GM18517 (cell line): Measurements from ENCODE around the gene DTD1.

Experiments
- ATAC-seq: cut with Tn5 transposase; IDR thresholded peaks from one replicate; pipeline ENCODE4 v1.9.1; 2021; ENCODE audit warnings: mild to moderate bottlenecking, moderate library complexity; ENCODE audit not compliant: unreplicated experiment

The DTD1 gene

GRCh38 chr20:18587665-18588573 is at the start of gene DTD1:
TSS of gene DTD1 (plus strand) at chr20:18588054. CDS start at chr20:18588073, 19 bp downstream.
- ATAC-seq = peak; percentile 89

DNA sequence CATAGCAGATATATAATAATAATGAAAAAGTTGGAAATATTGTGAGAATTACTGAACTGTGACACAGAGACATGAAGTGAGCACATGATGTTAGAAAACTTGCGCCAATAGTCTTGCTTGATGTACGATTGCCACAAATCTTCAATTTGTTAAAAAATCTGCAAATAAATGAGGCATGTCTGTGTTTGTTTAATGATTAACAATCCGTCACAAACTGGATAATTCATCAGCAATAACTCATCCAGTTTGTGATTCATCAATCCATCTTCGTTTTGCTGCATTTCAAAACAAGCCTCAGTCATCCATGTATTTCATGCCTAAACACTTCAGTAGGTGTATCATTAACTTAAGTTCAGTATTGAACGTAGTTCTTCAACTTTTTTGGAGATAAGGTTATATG is 46.1 kb upstream of the DTD1 start:
- no peak for ATAC-seq

GRCh38 chr20:18543216-18543615 is 44.6 kb upstream of the DTD1 start:
- ATAC-seq = no peak

GRCh38 chr20:18543932-18544331 is 43.9 kb upstream of the DTD1 start:
- ATAC-seq = no peak

DNA sequence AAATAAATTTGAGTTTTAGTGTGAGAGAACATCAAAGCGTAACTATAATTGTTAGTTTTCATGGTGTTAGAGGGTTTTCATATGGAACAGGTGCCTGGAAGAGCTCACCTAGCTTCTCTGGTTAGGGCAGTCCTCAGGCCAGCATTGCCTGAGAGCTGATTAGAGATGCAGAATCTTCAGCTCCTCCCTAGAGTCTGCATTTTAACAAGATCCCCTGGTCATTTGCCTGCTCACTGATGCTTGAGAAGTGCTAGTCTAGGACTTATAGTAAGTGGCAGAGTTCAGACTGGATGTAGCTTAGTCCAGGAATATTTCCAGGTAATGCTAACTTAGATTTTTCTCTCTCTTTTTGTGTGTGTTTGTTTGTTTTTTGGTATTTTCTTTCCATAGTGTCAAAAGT is 42.3 kb upstream of the DTD1 start:
- no peak for ATAC-seq

GRCh38 chr20:18548465-18548864 is 39.4 kb upstream of the DTD1 start:
- no peak for ATAC-seq

- no peak for ATAC-seq
Observed at GRCh38 chr20:18553746-18554145, 34.1 kb upstream of the DTD1 start.

GRCh38 chr20:18566892-18567738 is 20.7 kb upstream of the DTD1 start, which contains the start of gene SMIM26:
TSS of gene SMIM26 (plus strand) at chr20:18567432. CDS start at chr20:18567479, 47 bp downstream.
- peak; percentile 95 for ATAC-seq

DNA sequence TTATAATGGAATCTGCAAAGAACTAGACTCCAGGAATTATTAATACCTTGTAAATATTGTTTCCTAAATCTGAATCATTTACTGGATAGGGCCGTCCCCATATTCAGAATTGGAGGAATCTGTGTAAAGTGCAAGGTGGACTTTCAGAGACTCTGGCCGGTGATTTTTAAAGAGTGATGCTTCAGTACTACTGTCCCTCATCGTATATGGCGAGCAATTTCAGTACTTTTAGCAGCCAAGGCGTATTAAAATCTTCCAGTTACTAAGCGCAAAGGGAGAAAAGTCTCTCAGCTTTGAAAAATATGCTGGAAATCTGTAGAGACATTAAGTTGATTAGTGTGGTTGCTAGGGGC is 20.1 kb upstream of the DTD1 start:
- peak; percentile 13 for ATAC-seq

DNA sequence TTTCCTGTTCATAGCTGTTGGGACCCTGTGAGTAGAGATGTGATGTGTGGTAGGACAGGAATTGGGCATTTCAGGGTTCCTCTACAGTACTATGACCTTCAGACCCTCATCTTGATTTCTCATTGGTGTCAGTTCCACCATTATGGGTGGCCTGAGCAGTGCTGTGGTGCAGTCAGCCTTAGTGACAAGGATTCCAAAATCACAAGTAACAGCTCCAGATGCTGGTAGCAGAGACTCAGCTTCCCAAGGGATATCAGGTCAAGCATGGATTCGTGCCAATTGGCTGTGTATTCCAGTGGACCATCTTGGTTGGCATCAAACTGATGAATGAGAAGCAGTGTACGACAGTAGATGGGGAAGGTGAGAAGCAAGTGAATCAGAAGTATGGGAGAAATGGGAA is 16.8 kb upstream of the DTD1 start:
- ATAC-seq = no peak

DNA sequence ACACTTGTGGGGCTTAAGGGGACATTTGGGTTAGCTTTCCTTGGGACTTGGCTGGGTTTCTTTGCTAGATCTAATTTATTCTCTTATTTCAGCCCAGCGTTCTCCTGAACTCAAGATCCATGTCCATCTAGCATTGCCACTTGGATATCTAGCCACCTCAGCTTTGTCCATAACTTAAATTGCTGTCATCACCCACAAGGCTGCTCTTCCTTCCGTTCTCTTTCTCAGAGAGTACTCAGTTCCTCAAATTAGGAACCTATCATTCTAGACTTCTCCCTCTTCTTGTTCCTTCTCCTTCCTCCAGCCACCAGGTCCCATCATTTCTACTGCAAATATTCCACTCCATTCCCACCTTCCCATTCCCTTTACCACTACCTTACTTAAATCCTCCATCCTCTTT is 16.3 kb upstream of the DTD1 start:
- no peak for ATAC-seq

DNA sequence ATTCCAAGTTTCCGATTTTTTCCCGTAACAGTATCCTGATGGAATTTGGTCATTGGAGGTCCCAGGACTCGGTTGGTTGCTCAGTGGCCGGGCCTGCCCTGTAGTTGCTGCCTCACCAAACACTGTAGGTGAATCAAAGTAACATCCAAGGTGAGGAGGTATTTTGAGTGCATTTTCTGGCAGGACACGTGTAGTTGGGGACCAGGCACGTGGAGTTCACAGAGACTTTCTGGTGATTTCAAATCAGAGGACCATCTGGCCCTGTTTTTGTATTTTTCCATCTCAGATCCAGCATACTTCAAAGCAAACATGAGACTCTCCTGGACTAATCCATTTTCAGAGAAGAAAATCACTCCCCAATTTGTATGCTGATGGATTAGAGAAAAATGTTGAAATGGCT is 9.9 kb upstream of the DTD1 start:
- ATAC-seq = no peak

DNA sequence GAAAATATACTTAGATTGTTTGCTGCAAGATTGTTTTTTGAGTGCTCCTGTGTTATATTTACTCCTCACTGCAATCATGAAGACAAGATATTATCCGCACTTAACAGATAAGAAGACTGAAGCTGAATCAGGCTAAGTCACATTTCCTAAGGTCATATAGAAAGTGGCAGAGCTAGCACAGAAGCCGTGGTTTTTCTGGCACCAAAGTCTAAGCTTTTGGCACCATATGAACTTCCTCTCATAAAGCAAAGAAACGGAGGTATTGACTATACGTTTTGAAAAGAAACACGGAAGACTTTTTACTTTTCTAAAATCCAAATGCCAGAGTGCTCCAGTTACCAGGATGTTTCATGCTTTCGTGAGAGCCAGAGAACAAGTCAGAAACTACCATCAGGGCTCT is 9.3 kb upstream of the DTD1 start:
- ATAC-seq = no peak

- ATAC-seq = no peak
Observed at GRCh38 chr20:18580012-18580411, 7.8 kb upstream of the DTD1 start.

- no peak for ATAC-seq
Observed at GRCh38 chr20:18585134-18585533, 2.7 kb upstream of the DTD1 start.

- no peak for ATAC-seq
Observed at GRCh38 chr20:18588574-18588933, 700 bp downstream of the DTD1 start.

DNA sequence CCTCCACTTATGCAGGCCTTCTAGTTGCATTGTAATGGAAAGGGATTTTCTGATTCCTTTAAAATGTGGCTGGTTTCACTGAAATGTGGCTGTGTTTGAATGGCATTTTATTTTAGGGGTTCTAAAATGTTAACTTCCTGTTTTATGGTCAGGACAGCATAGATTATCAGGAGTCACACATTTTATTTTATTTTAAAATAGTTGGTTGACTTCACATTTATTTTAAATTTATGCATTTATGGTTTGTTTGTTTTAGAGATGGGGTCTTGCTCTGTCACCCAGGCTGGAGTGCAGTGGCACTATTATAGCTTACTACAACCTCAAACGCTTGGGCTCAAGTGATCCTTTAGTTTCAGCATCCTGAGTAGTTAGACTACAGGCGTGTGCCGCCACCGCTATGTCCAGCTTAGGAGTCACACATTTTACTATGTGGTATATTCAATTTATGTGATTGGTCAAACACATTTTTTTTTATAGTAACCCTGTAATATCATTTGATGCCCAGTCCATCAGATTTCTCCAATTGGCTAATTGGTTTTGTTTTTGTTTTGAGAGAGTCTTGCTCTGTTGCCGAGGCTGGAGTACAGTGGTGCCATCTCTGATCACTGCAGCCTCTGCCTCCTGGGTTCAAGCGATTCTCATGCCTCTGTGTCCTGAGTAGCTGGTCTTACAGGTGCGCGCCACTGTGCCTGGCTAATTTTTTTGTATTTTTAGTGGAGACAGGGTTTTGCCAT is 2.3 kb downstream of the DTD1 start:
- no peak for ATAC-seq

- ATAC-seq = no peak
Observed at GRCh38 chr20:18596270-18596669, 8.4 kb downstream of the DTD1 start.

DNA sequence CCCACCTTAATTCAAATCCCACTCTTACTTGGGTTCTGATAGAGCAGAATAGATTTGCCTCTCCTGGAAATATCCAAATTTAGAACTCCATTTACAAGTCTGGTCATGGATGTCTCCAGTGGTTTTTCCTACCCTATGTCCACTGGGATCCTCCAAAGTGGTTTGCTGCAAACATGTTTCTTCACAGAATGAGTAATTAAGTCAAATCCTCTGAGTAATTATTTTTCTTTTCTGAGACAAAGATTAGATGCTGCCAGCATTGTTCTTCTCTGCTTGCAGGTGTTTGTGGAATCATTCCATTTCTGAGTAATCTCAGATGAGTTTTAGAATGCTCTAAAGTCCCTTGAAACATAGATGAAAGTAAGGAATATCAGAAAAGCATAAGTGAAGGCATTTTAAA is 21.9 kb downstream of the DTD1 start:
- no peak for ATAC-seq

- no peak for ATAC-seq
Observed at GRCh38 chr20:18611492-18611891, 23.6 kb downstream of the DTD1 start.

DNA sequence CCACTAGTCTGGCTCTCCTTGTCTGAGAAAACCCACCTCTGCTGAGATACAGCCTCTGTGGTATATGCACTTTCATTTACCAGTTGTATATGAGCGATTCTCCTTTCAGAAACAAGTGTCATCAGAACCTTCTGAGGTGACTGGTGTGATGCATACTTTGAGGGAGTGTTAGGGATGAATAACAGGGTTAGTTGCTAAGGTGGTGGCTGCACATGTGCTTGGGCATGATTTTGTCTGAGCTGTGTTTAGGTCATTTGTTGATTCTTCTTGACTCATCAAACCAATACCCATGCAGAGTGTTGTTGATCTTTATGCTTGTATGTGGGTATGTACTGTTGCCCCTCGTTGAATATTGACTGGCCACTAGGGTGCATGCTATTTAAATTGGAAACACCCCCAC is 25.7 kb downstream of the DTD1 start:
- no peak for ATAC-seq
